GM20000 (cell line): ENCODE data around the gene SLC28A3.

ENCODE experiments used
- DNase-seq: peaks from one replicate; pipeline ENCODE4 v3.0.0; 2012; ENCODE audit warnings: low spot score
- TF ChIP-seq, protein P1 (sequence below): IDR thresholded peaks from 2 replicates; pipeline ENCODE4 v1.5.1; 2012; ENCODE audit warnings: mild to moderate bottlenecking, control low read depth; ENCODE audit errors: extremely low read depth, missing control alignments

The SLC28A3 gene

DNA sequence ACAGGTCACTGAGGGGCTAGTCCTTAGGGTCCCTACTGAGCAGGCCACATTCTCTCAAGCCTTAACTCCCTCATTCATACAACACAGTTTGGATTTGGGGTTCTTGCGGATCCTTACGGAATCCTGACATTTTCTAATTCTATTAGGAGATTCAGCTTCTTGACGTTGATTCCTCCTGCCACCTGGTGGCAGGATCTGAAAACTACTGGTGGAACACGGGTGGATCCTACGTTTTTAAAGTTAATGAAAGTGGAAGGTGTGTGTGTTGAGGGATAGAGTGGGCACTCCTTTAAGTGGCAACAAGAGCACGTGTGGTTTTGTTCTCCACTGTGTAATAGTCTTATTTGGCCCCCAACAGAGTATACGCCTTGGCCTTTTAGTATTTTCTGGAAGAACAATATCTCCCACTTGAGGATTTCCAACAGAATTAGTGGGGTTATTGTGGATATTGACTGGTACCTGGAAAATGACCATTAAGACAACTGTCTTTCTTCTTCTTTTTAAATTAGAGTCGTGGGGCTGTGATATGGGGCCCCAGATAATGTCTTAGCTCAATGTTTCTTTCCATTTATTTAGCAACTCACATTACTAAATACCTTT lies 25.2 kb downstream of the SLC28A3 start:
- TF ChIP-seq, protein P1, sequence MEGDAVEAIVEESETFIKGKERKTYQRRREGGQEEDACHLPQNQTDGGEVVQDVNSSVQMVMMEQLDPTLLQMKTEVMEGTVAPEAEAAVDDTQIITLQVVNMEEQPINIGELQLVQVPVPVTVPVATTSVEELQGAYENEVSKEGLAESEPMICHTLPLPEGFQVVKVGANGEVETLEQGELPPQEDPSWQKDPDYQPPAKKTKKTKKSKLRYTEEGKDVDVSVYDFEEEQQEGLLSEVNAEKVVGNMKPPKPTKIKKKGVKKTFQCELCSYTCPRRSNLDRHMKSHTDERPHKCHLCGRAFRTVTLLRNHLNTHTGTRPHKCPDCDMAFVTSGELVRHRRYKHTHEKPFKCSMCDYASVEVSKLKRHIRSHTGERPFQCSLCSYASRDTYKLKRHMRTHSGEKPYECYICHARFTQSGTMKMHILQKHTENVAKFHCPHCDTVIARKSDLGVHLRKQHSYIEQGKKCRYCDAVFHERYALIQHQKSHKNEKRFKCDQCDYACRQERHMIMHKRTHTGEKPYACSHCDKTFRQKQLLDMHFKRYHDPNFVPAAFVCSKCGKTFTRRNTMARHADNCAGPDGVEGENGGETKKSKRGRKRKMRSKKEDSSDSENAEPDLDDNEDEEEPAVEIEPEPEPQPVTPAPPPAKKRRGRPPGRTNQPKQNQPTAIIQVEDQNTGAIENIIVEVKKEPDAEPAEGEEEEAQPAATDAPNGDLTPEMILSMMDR: peak; percentile 68
- DNase-seq: peak; percentile 55

DNA sequence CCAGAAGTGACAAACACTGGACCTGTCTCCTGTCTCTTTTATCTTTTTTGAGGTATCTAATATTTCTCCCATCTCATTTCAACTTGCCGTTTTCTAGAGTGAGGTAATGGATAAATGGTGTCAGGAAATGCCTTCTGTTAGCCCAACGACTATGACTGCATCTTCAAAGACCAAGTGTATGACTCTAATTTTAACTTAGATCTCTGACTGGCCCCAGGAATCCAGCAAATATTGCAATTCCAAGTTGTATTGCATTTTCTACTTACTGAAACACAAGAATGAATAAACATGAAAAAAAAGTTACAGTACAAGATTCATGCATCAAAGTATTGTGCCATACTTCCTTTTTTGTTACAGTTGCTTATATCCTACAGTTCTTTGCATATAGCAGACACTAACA lies 26.3 kb downstream of the SLC28A3 start:
- TF ChIP-seq, protein P1: no peak
- no peak for DNase-seq

DNA sequence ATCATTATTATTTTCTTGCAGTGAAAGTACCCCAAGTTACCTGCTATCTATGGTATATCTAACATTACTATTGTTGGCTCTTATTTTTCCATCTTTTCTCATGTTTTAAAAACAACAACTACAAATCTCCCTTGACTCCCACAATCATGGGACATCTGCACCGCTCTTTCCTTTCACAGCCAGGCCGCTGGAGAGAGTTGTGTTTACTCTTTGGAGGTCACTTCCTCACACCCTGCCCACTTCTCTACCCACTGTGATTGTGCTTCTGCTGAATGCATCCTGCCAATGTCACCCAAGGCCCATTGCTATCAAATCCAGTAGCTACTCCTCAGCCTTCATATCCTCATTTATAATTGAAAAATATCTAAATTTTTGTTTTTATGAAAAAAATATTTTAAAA lies 29.7 kb downstream of the SLC28A3 start:
- TF ChIP-seq, protein P1: no peak
- DNase-seq: no peak

DNA sequence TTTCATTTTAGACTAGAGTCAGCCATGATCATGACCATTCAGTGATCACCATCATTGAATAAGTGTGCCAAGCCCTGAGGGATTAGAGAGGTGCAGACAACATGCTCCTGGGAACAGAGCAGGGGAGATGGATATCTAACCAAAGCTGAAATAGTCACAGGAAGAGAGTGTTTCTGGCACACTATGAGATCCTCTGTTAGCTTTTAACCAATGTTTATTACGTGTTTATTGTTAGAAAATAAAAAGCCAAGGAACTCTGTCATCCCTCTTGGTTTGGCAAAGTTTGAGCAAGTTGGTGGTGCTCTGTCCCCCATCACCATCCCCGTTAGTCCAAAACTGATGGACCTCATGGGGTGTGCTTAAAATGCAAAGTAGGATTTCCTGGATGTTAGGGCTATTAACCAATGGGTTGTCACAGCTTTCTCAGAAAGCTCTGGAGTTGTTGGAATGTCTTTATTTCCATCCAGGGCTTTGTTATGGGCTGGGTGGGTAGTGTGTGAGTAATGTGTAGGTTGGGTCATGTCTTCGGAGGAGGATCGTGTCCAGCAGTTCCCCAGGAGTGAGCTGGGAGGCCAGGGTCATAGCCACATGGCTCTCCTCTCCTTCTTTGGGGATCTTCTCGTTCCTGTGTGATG lies 34.9 kb downstream of the SLC28A3 start:
- no peak for DNase-seq
- TF ChIP-seq, protein P1: no peak

DNA sequence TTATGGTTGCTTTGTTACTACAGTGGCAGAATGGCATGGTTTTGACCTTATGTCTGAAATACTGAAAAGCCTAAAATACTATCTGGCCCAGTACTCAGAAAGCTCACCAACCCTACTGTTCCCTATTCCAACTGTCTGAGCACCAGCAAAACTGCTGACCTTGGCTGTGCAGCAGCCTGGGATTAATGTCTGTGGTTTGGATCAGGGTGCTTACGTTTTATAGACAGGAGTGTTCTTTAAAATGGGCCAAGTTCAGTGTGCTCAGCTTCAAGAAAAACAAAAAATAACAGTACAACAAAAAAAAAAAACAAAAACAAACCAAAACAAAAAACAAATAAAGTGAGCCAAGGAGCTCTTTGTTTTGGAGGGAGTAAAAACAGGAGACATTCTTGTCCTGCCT lies 36.4 kb downstream of the SLC28A3 start:
- no peak for DNase-seq
- TF ChIP-seq, protein P1: no peak

DNA sequence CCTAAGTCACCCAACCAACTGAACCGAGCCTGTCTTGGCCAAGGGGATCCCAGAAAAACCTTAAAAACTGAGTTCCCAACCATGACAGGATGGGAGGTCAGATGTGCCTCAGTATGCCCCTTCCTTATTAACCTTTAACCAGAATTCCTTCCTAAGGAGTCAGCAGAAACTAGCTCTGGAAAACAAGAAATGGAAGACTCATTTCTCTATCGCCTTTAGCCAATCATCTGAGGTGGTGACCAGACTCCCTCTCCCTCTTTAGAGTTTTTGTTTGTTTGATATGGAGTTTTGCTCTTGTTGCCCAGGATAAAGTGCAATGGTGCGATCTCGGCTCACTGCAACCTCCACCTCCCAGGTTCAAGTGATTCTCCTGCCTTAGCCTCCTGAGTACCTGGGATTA lies 37.5 kb downstream of the SLC28A3 start:
- DNase-seq: no peak
- TF ChIP-seq, protein P1: no peak

DNA sequence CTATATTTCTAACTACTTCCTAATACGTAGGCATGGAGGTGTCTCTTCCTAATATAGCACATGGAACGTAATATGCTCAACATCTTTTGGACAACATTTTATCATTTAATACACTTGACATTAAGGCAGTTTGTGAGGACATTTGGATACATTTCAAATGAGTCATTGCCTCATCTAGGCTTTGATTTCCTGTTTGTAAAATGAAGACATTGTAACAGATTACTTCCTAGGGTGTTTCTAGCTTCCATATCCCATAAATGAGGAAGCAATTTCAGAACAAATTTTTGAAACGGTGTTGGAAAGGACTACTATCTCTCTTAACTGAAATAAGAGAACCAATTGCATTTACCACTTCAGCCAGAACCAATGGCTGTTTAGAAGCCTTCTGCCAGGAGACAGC lies 38.7 kb downstream of the SLC28A3 start:
- TF ChIP-seq, protein P1: no peak
- no peak for DNase-seq
